Activated naive CD8-positive, alpha-beta T cell treated with anti-CD3 and anti-CD28 coated beads for 36 hours (primary cell): Measurements from ENCODE around the gene NUMBL. TPM values are rescaled to one million over a fixed set of nuclear protein-coding genes. Genes with fewer than 3 reads are reported as not detected.
A peak's percentile ranks its signal among the peaks of the same experiment; 100 is the strongest.

ENCODE experiments used
- DNase-seq: peaks from one replicate; pipeline ENCODE4 v3.0.0; 2021
- H3K27ac Mint-ChIP-seq: one replicate; pipeline ENCODE4 v1.8.0; 2022; ENCODE audit warnings: mild to moderate bottlenecking, moderate library complexity, mixed read lengths
- H3K27me3 Mint-ChIP-seq: one replicate; pipeline ENCODE4 v1.8.0; 2022; ENCODE audit warnings: mild to moderate bottlenecking, mixed read lengths
- H3K36me3 Mint-ChIP-seq: one replicate; pipeline ENCODE4 v1.8.0; 2021; ENCODE audit warnings: mild to moderate bottlenecking, mixed read lengths
- H3K4me1 Mint-ChIP-seq: one replicate; pipeline ENCODE4 v1.8.0; 2021; ENCODE audit warnings: mixed read lengths
- H3K4me3 Mint-ChIP-seq: one replicate; pipeline ENCODE4 v1.8.0; 2022; ENCODE audit warnings: mild to moderate bottlenecking, moderate library complexity, mixed read lengths
- H3K9me3 Mint-ChIP-seq: one replicate; pipeline ENCODE4 v1.8.0; 2022; ENCODE audit warnings: mixed read lengths
- total RNA-seq, 2 experiments: library from RNA; stranded (reverse); gene quantifications; one replicate each; pipeline ENCODE4 v1.2.3, GENCODE V29; 2021

The NUMBL gene
- total RNA-seq, 2 experiments from 2014 or later = 13.4 to 14.9 TPM

GRCh38 chr19:40719414-40719894, 29.0 kb upstream of the NUMBL start:
- Mint-ChIP-seq H3K27me3 (no peaks in the 10 kb centered on the region), H3K27ac (peak overlapping the region; percentile 49), H3K4me3 (peak overlapping the region; percentile 69), H3K4me1 (peaks cover 45% of the 10 kb centered on the region), H3K36me3 (peaks cover 20% of the 10 kb centered on the region), H3K9me3 (no peaks in the 10 kb centered on the region)
- DNase-seq = no peak

GRCh38 chr19:40718774-40719391, 28.4 kb upstream of the NUMBL start:
- Mint-ChIP-seq H3K4me1 (peaks cover 47% of the 10 kb centered on the region), H3K36me3 (peaks cover 17% of the 10 kb centered on the region), H3K4me3 (peak overlapping the region; percentile 79), H3K27ac (peak overlapping the region; percentile 47), H3K9me3 (no peaks in the 10 kb centered on the region), H3K27me3 (no peaks in the 10 kb centered on the region)
- peak; percentile 17 for DNase-seq

DNA sequence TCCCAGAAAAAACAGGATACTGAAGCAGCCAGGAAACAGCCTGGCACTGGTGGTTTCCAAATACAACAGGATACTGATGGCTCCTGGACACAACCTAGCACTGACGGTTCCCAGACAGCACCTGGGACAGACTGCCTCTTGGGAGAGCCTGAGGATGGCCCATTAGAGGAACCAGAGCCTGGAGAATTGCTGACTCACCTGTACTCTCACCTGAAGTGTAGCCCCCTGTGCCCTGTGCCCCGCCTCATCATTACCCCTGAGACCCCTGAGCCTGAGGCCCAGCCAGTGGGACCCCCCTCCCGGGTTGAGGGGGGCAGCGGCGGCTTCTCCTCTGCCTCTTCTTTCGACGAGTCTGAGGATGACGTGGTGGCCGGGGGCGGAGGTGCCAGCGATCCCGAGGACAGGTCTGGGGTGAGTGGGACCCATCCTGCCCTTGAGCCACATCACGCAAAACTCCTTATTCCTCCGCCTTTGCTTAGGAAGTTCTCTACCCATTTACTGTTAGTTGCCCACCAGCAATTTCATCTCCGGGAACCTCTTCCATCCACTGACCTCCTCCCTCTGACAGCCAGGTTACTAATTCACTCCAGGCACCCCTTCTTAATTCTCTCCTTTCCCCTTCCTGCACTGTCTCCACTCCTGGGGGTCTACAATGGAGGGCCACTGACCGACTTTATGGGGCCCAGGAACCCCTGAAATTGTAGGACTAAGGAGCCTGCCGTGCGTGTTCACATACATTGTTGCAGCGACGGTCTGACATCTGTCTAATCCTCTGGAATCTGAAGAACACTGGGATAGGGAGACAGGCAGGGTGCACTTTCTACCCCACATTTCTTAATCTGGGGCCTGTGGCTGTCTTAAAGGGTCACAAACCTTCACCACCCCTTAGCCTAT, 27.7 kb upstream of the NUMBL start:
- Mint-ChIP-seq H3K27ac (peak overlapping the region; percentile 75), H3K4me1 (peaks cover 48% of the 10 kb centered on the region), H3K27me3 (no peaks in the 10 kb centered on the region), H3K36me3 (peaks cover 11% of the 10 kb centered on the region), H3K4me3 (peak overlapping the region; percentile 79), H3K9me3 (no peaks in the 10 kb centered on the region)
- peak; percentile 3 for DNase-seq

DNA sequence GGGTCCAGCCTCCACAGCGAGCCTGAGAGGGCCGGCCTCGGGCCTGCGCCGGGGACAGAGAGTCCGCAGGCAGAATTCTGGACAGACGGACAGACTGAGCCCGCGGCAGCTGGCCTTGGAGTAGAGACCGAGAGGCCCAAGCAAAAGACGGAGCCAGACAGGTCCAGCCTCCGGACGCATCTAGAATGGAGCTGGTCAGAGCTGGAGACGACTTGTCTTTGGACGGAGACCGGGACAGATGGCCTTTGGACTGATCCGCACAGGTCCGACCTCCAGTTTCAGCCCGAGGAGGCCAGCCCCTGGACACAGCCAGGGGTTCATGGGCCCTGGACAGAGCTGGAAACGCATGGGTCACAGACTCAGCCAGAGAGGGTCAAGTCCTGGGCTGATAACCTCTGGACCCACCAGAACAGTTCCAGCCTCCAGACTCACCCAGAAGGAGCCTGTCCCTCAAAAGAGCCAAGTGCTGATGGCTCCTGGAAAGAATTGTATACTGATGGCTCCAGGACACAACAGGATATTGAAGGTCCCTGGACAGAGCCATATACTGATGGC, 27.0 kb upstream of the NUMBL start:
- H3K9me3 Mint-ChIP-seq = no peaks in the 10 kb centered on the region
- no peak for DNase-seq
- H3K4me1 Mint-ChIP-seq = peaks cover 48% of the 10 kb centered on the region
- peak overlapping the region; percentile 79 for H3K4me3 Mint-ChIP-seq
- H3K27ac Mint-ChIP-seq = peak overlapping the region; percentile 62
- H3K27me3 Mint-ChIP-seq = no peaks in the 10 kb centered on the region
- H3K36me3 Mint-ChIP-seq = peaks cover 11% of the 10 kb centered on the region

GRCh38 chr19:40716482-40717324, 26.3 kb upstream of the NUMBL start, which contains the start of the genes COQ8B and ITPKC:
COQ8B (minus strand) TSS chr19:40716886; CDS start chr19:40714632, 2,254 bp downstream.
ITPKC (plus strand) TSS chr19:40717112; CDS start chr19:40717136, 24 bp downstream.
- Mint-ChIP-seq H3K4me3 (peak within 1 kb of the TSS; percentile 92), H3K4me1 (peaks cover 48% of the 10 kb centered on the region), H3K27ac (peak within 1 kb of the TSS; percentile 98), H3K9me3 (no peaks in the 10 kb centered on the region), H3K36me3 (peaks cover 11% of the 10 kb centered on the region), H3K27me3 (no peaks in the 10 kb centered on the region)
- DNase-seq = peak; percentile 100

DNA sequence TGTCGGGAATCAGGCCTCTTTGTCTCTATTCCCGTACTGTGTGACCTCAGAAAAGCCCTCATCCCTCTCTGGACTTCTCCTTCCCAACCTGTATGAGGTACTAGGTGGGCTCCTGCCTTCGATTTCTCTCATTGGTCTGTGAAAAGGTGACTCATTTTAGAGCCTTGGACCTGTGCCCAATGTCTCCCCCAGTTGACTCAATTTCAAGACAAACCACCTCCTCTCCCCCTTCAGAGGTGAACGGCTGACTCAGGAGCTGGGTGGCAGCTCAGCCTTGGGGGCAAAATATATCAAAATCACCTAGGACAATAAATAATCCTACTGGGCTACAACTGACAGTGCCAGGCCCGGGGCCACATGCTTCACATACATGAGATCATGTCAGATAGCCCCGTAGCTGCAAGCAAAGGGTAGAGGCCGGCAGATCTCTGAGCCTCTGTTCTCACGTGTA, 25.6 kb upstream of the NUMBL start:
- Mint-ChIP-seq H3K4me1 (peaks cover 43% of the 10 kb centered on the region), H3K27ac (peak overlapping the region; percentile 98), H3K27me3 (no peaks in the 10 kb centered on the region), H3K36me3 (peaks cover 11% of the 10 kb centered on the region), H3K4me3 (peak overlapping the region; percentile 92), H3K9me3 (no peaks in the 10 kb centered on the region)
- peak; percentile 81 for DNase-seq

- no peaks in the 10 kb centered on the region for H3K9me3 Mint-ChIP-seq
- peak overlapping the region; percentile 92 for H3K4me3 Mint-ChIP-seq
- H3K4me1 Mint-ChIP-seq = peaks cover 33% of the 10 kb centered on the region
- H3K36me3 Mint-ChIP-seq = peaks cover 4% of the 10 kb centered on the region
- H3K27ac Mint-ChIP-seq = peak overlapping the region; percentile 98
- H3K27me3 Mint-ChIP-seq = no peaks in the 10 kb centered on the region
- DNase-seq = peak; percentile 93
Observed at GRCh38 chr19:40714441-40715299, 24.2 kb upstream of the NUMBL start.

- H3K4me1 Mint-ChIP-seq = peaks cover 30% of the 10 kb centered on the region
- peak overlapping the region; percentile 98 for H3K27ac Mint-ChIP-seq
- no peaks in the 10 kb centered on the region for H3K27me3 Mint-ChIP-seq
- H3K9me3 Mint-ChIP-seq = no peaks in the 10 kb centered on the region
- H3K36me3 Mint-ChIP-seq = peaks cover 6% of the 10 kb centered on the region
- DNase-seq = peak; percentile 11
- H3K4me3 Mint-ChIP-seq = peak overlapping the region; percentile 92
Observed at GRCh38 chr19:40713939-40714338, 23.5 kb upstream of the NUMBL start.

- peaks cover 13% of the 10 kb centered on the region for H3K4me1 Mint-ChIP-seq
- H3K36me3 Mint-ChIP-seq = peaks cover 8% of the 10 kb centered on the region
- DNase-seq = no peak
- H3K27me3 Mint-ChIP-seq = no peaks in the 10 kb centered on the region
- H3K27ac Mint-ChIP-seq = no peak overlapping the region
- H3K9me3 Mint-ChIP-seq = no peaks in the 10 kb centered on the region
- no peak overlapping the region for H3K4me3 Mint-ChIP-seq
Observed at GRCh38 chr19:40709817-40710216, 19.4 kb upstream of the NUMBL start.

DNA sequence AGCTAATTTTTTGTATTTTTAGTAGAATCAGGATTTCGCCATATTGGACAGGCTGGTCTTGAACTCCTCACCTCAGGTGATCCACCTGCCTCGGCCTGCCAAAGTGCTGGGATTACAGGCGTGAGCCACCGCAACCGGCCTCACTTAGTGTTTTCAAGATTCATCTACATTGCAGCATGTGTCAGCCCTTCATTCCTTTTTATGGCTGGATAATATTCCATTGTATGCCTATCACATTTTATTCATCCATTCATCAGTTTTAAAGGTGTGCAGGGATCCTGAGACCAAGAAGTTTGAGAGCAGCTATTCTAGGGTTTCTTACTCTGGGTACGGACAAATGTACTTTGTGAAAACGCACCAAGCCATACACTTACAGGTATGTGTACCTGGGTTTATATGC, 17.2 kb upstream of the NUMBL start:
- peaks cover 3% of the 10 kb centered on the region for H3K4me1 Mint-ChIP-seq
- no peak for DNase-seq
- no peaks in the 10 kb centered on the region for H3K9me3 Mint-ChIP-seq
- peaks cover 7% of the 10 kb centered on the region for H3K36me3 Mint-ChIP-seq
- no peak overlapping the region for H3K27ac Mint-ChIP-seq
- no peak overlapping the region for H3K4me3 Mint-ChIP-seq
- H3K27me3 Mint-ChIP-seq = no peaks in the 10 kb centered on the region

DNA sequence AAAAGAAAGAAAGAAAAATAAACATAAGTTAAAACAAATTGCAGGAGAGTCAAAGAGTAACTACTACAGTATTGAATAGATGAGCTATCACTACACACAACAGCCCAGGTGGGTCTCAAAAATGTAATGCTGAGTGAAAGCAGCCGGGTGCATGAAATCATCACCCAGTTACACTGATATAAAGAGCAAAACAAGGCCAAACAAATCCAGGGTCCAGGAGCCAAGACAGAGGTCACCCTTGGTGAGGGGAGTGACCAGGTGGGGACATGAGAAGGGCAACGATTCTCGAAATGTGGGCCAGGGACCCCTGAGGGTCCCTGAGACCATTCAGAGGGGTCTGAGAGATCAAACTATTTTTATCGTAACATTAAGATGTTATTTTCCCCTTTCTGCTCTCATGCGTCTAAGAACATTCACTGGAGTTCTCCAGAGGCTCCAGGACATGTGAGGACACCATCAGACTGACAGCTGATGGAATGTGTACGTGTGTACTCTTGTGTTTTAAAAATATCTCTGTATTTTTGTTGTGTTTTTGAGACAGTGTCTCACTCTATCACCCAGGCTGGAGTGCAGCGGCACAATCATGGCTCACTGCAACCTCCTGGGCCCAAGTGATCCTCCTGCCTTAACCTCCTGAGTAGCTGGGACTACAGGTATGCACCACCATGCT, 15.6 kb upstream of the NUMBL start:
- Mint-ChIP-seq H3K27me3 (no peaks in the 10 kb centered on the region), H3K36me3 (peaks cover 11% of the 10 kb centered on the region), H3K4me1 (peaks cover 3% of the 10 kb centered on the region), H3K4me3 (no peak overlapping the region), H3K27ac (no peak overlapping the region), H3K9me3 (no peaks in the 10 kb centered on the region)
- no peak for DNase-seq

DNA sequence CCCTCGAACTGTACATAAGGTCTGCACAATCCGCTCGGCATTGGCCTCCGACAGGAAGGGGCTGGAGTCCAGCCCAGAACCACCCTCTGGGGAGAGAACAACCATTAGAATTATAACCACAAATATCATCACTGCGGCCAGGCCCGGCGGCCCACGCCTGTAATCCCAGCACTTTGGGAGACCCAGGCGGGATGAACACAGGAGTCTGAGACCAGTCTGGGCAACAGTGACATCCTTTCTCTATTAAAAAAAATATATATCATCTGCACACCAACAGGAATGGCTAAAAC, 14.9 kb upstream of the NUMBL start:
- H3K27ac Mint-ChIP-seq = no peak overlapping the region
- H3K4me1 Mint-ChIP-seq = peaks cover 3% of the 10 kb centered on the region
- no peak for DNase-seq
- no peak overlapping the region for H3K4me3 Mint-ChIP-seq
- H3K9me3 Mint-ChIP-seq = no peaks in the 10 kb centered on the region
- peaks cover 11% of the 10 kb centered on the region for H3K36me3 Mint-ChIP-seq
- no peaks in the 10 kb centered on the region for H3K27me3 Mint-ChIP-seq

DNA sequence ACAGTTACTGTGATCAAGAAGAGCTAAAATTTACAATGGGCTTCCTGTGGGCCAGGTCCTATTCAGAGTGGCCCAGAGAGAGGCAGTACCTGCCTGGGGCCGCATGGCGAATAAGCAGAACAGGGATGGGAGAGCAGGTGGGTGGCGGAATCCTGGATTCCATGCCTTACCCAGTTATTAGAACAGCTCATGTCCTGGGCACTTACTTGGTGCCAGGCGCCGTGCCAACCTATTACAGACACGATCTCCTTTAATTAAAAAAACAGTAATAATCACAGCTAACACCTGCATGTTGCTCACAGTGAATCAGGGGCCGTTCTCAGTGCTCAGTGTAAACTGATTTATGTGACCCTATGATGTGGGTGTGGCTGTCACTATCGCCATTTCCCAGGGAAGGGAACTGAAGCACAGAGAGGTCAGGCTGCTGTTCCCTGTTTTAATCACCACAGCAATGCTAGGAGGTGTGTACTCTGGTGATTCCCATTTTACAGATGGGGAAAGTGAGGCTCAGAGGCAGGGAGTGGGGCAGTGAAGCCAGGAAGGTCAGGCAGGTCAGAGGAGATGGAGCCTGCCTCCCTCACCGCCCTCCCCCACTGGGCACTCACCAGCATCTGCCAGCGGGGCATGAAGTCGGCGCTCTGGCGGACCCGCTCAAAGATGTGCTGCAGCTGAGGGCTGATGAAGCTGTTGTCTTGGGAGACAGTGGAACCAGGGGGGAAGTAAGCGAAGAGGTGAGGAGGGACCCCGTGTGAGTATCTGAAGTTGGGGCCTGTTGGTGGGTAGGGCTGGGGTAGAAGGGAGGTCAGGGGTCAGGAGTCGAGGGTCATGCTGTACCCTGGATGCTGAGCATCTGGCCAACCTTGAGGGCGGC, 14.3 kb upstream of the NUMBL start:
- Mint-ChIP-seq H3K36me3 (peaks cover 11% of the 10 kb centered on the region), H3K27me3 (no peaks in the 10 kb centered on the region), H3K27ac (no peak overlapping the region), H3K4me3 (no peak overlapping the region), H3K4me1 (peaks cover 3% of the 10 kb centered on the region), H3K9me3 (no peaks in the 10 kb centered on the region)
- DNase-seq = no peak
